Fibroblast of peridontal ligament (primary cell): ENCODE measurements around the gene TNIP2.
"Not testable (repeated sequence)": the region's sequence is repeated elsewhere in the genome, so short reads cannot be mapped to it uniquely, and the experiment has no call there.

Experiments used
- DNase-seq: peaks from one replicate; pipeline ENCODE4 v3.0.0-alpha.2; 2010; ENCODE audit errors: extremely low read depth

TNIP2 gene

DNA sequence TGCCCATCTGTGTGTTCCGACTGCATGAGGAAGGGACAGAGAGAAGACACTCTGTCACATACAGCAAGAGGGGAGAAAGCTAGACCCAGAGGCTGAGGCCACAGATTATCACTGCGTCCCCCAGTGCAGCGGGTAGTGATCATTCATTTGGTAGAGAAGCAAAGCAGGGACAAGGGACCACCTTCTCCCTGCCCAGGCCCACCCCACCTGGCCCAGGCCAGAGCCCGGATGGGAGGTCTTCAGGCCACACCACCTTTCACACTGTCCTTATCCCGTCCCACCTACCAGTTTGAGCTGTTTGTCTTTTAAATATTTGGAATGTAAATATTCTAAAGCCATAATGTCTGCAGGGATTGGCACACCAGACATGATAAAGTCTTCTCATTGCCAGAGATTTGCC lies 10.6 kb downstream of the TNIP2 start:
- DNase-seq, result no peak

DNA sequence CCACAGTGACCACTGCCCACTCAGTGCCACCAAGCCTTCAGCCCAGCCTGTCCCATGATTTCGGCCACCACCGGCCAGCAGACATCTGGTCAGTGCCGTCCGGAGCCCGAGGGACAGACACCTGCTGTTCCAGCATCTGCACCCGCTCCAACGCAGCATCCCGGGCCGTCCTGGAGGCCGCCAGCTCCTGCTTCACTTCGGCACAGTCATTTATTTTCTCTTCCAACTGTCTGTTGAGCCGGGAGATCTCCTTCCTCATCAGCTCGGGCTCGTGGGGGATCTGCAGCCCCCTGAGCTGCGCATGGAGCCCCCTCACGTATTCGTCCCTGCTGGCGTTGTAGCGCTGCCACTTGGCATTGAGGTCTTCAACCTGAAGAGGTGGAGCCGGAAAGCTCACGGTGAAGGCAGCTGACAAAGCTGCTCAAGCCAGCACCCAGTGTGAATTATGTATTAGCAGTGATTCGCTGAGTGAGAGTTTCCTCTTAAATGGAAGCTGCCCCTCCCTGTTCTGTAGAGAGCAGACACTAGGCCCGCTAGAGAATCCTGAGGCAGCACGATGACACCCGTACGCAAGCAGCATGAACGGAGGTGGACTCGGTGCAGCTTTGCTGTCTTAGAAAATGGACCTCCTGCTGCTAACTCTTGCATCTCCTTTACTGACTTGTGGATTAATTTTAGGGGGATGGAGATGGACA lies 11.4 kb downstream of the TNIP2 start:
- DNase-seq, result no peak

DNA sequence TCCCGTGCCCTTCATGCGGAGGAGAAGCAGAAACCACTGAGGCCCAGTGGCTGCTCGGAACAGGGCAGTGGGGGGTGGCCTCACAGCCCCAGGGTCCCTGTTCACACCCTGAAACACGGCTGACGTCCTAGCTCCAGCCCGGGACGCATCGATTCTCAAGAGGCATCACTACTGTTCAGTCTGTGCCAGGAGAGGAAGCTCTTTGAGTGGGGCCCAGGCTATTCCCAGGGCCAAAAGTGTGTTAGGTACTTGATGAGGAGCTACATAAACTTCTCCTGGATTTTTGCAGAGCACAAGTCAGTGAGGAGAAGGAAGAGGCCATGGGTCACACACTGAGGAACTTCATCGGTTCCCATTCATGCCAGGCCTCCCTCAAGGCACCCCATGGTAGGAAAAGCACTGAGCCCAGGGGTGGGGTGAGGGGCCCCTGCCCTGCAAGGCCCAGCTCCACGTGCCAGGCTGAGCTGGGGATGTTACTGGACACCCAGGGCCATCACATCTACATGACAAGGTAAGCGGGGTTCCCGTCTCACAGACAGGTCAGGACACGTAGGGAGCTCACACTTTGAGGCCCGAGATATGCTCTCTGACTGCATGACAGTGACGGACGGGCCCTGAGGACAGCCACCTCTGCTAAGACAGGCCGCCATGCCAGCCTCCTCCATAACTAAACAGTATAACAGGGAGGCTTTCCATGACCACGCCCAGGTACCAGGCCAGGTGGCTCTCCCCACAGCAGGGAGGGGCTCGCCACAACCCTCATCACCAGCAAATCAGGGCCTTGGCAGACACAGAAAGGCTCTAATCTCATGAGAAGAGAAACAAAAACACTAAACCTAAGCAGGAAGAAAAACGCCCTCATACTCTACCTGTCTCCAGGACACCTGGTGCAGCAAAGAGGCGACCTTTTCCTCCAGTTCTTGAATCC lies 12.4 kb downstream of the TNIP2 start:
- DNase-seq, result no peak

DNA sequence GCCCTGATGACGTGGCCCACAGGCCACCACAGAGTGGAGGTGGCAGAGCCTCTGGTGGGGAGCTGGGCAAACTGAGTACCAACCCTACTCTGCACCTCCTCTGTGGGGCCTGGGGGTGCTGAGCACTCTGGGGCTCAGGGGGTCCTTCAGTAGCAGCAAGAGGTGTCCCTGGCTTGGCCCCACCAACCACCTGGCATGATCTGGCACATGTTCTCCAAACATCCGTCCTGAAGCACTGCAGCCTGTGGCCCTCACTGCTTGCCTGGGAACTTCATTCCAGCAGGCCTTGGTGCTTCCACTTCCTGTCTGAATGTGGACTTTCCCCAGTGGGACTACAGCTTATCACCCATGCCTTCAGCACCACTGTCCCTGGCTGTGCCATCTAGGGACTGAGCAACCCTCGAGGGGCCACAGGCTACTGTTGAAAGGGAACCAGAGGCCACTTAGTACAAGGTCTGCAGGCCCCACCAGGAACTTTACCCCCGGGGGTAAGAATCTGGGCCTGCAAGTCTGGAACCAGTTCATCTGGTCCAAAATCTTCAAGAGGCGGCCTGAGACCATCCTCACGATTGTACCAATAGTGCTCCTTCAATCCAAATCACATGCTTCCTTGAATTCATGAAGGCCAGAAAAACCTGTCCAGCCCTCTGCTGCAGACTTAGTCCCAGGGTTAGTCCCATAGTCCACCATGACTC lies 13.2 kb downstream of the TNIP2 start:
- DNase-seq, result no peak

- DNase-seq, result no peak
These were observed 13.9 kb downstream of the TNIP2 start for GRCh38 chr4:2742081-2742822.

DNA sequence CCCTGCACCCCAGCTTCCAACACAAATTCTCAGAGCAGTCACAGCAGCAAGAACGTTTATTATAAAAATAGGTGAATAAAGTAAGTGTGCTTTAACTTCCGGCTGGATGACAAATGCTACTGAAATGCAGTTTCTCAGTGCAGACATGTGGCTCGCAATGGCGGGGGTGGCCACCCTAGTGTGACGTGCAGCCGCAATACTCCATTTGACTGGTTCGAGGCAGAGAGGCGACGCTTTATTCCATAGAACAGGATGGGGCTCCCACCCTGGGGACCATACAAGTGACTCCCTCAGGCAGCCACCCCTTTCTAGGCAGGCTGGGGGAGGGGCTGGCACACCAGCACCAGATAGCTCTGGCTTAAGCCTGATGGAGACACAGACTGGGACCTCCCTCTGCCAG lies 14.5 kb downstream of the TNIP2 start:
- no peak for DNase-seq

GRCh38 chr4:2738296-2738695 lies 17.8 kb downstream of the TNIP2 start:
- DNase-seq, result not testable (repeated sequence)

DNA sequence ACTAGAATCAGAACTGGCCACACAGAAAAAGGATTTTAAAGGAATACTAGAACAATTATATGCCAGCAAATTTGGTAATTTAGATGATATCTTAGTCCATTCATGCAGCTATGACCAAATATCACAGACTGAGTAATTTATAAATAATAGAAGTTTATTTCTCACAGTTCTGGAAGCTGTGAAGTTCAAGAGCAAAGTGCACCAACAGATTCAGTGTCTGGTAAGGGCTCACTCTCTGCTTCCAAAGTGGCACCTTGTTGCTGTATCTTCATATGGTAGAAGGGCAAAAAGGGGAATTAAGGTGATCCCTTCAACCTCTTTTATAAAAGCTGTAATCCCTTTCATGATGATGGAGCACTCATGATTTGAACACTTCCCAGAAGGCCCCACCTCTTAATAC lies 20.3 kb downstream of the TNIP2 start:
- DNase-seq, result no peak

- DNase-seq, result no peak
These were observed 21.5 kb downstream of the TNIP2 start for GRCh38 chr4:2734612-2735011.

- DNase-seq, result no peak
These were observed 22.1 kb downstream of the TNIP2 start for GRCh38 chr4:2733844-2734574.

DNA sequence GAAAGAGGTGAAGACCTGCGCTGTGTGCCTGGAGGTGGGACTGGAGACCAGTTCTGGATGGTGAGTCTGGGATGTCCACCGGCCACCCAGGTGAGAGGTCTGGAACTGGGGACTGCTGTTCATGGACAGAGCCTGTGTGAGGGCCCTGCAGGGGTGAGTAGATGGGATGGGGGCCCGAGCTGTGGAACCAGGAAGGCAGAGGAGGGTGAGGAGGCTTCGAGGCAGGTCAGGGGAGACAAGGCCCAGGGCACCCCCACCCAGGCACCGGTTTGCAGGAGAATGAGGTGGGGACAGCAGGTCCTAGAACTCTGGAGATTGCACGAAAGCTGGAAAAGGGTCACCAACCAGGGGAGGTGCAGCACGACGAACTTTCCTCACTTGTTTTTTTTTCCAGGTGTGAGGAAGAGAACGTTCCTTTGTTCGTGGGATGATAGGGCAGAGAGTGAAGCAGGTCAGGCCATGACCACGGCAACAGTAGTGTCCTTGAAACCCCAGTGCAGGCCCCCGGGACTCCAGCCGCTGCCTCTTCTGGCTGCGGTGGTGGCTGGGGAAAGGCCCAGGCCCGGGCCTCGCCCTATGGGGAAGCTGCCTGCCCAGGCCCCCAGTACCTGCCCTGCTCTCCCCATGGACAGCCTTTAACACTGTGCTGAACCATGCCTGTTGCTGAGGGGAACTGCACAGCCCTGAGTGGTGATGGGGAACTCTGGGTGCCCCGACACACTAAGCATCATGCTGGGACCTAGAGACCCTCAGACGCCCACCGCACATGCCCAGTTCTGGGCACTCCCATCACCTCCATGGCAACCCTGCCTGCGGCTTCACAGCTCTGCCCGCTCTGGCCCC lies 22.9 kb downstream of the TNIP2 start:
- DNase-seq, result no peak

DNA sequence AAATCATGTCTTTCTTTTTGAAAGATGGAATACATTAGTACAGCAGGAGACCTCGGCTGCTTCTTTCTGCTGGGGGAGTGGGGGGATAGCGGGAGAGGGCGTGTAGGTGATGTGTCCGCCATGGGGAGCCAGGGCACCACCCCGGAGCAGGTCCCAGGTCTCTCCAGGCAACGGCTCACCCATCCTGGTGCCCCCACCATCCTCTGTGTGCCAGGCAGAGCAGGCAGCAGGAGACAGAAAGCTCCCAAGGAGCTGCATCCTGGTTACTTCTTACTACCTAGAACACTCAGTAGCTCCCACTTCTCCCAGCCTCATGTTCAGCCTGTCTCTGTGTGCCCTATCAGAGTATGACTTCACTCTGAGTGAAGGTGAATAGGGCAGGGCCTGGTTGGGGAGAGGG lies 23.6 kb downstream of the TNIP2 start:
- DNase-seq, result no peak

- no peak for DNase-seq
These were observed 24.2 kb downstream of the TNIP2 start for GRCh38 chr4:2731907-2732317.

DNA sequence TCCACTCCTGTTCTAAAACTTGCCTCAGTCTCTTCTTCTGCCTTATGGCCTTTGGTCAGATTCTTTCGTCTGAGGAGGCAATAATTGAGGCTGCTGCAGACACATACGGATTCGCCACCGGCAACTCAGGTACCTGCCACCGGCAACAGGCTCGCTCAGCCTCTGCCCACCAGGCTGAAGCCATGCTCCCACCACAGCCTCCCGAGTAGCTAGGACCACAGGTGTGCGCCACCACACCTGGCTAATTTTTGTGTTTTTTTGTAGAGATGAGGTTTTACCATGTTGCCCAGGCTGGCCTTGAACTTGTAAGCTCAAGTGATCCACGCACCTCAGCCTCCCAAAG lies 26.6 kb downstream of the TNIP2 start:
- no peak for DNase-seq

GRCh38 chr4:2728806-2729532 lies 27.2 kb downstream of the TNIP2 start:
- DNase-seq, result no peak

DNA sequence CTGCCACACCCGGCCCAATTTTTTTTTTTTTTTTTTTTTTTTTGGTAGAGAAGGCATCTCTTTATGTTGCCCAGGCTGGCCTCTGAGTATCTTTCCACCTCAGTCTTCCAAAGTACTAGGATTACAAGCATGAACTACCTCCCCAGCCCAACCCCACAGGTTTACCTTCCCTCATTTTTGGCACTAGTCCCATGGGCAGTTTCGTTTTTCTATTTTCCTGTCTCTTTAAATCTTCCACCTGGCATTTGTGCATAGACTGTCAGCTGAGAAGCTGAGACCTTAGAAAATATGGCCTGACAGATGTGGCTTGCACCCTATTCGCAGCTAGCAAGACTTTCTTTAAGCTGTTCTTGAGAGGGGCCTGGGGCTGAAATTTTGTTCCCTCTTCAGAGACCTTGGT lies 27.9 kb downstream of the TNIP2 start:
- DNase-seq, result no peak

DNA sequence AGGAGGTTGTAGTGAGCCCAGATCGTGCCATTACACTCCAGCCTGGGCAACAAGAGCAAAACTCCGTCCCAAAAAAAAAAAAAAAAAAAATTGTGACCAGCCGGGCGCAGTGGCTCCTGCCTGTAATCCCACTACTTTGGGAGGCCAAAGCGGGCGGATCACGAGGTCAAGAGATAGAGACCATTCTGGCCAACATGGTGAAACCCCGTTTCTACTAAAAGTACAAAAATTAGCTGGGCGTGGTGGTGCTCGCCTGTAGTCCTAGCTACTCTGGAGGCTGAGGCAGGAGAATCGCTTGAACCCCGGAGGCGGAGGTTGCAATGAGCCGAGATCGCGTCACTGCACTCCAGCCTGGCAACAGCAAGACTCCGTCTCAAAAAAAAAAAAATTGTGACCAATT lies 29.3 kb downstream of the TNIP2 start:
- DNase-seq, result not testable (repeated sequence)

DNA sequence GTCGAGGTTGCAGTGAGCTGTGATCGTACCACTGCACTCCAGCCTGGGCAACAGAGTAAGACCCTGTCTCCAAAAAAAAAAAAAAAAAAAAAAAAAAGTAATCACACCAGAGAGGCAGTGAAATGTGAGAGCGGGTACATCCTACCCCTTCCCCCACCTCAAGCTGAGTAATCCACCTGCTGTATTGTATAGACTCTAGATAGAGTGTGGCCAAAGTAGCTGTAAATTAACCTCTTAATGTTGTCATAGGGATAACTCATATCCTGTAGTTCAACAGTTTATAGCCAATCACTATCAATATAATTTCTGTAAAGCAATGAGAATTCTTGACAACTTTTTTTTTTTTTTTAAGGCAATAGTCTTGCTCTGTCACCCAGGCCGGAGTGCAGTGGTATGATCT lies 30.8 kb downstream of the TNIP2 start:
- no peak for DNase-seq

DNA sequence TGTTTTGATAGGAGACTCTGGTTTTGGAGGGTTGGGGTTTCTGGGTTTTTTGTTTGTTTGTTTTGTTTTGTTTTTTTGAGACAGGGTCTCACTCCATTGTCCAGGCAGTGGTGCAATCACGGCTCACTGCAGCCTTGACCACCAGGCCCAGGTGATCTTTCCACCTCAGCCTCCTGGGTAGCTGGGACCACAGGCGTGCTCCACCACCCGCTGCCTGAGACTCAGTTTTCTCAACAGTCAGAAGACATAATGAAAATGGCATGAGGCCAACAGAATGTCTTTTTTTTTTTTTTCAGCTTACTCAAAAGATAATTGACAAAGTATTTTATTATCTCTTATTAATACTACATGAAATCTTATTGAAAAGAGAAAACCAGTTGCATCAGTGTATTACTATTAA lies 32.4 kb downstream of the TNIP2 start:
- no peak for DNase-seq

DNA sequence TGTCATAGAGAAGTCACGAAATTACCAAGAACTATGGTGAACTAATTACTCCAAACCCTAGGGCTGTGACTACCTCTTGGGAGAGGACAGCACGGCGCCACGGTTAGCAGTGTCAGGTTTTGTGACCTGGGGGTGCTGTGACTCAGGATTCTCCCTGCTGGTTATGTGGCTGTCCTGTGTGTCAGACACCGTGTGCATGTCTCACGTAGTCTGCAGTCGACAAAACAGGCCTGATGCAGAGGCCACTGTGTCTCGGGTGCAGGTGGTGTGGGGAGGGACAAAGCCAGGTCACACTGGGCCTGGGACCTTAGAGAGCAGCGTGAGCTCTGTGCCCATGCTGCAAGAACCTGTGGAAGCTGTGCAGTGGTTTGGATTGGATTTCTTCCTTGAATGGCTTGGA lies 34.1 kb downstream of the TNIP2 start:
- no peak for DNase-seq
